NCI-H2227 (cell line): ENCODE measurements around the gene COMP.

ENCODE experiments used
- DNase-seq: peaks from one replicate; lab custom pipeline; 2025; ENCODE audit not compliant: unreplicated experiment; lab: John Stamatoyannopoulos, UW

COMP gene

DNA sequence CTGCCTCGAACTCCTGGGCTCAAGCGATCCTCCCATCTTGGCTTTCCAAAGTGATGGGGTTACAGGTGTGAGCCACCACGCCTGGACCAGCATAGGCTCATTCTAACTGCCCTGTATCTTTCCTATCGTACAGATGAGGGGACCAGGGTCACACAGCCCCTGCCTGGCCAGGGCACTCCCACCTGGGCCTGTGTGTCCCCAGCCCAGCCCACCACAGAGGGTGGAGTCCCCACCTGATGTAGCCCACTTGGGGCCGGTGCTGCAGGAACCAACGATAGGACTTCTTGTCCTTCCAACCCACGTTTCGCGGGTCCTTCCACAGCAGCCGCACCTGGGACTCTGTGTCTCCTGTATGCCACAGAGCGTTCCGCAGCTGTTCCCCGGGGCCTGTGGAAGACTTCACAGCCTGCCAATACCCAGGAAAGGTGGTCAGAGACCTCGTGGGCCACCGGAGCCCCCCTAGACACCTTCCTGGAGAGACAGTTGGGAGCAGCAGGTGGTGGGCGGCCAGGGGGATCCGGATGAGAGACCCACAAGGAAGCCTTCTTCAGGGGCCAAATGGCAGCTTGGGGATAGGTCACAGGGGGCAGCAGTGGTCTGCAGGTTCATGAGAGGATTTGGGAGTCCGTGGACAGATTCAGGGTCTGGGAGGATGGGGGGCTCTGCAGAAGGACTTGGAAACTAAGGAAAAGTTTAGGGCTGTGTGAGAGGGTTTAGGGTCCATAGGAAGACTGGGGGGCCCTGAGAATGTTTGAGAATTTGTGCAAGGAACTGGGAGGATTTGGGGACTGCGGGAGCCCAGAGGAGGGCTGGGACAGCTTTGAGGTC lies 6.9 kb downstream of the COMP start:
- no peak for DNase-seq

DNA sequence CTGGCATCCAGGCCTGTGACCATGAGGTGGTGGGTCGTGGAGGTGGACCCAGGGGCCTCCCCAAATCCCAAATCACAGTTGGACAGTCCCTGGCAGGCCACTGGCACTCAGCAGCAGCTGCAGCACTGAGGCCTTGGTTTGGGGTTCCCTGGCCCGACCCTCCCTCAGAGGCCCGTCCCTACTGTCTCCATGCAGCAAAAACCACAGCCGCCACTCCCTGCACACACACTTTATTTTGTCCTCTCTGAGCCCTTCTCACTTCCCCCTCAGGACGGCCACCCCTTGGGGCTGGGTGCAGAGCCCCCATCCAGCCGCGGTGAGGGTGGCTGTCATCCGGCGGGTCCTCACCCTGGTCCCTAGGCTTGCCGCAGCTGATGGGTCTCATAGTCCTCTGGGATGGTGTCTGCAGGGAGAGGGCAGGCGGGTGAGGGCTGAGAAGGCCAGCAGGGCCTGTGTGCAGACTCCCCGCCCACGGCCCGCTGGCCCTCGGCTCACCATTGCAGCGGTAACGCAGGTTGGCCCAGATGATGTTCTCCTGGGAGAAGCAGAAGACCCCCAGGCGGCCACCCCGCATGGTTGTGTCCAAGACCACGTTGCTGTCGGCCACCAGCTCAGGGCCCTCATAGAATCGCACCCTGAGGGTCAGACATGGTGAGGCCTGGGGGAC lies 8.4 kb downstream of the COMP start:
- DNase-seq: no peak

- DNase-seq: no peak
Measured at GRCh38 chr19:18781885-18782527, 9.1 kb downstream of the COMP start.

DNA sequence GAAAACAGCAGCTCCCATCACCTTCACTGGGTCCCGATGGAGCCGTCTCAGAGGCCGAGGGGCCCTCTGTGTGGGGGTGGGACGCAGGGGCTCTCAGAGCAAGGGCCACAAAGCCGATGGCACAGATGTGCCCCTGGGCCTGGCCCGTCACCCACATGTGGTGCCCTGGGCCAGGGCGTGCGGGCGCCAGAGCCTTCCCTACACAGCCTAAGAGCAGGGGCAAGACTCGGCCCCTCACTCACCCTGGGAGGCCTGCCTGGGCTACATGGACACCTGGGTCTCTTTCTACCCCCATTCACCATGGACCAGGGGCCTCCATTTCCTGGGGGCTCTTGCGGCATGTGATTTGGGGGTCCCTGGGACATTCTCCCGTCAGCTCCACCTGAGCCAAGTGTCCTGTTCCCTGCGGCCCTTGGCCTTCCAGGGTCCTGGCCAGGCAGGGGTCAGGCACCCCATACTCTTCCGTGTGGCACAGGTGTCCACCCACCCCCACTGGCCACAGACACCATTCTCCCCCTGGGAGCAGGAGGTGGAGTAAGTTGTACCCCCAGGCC lies 10.0 kb downstream of the COMP start:
- DNase-seq: no peak

- DNase-seq: no peak
Measured at GRCh38 chr19:18780631-18781030, 10.5 kb downstream of the COMP start.

DNA sequence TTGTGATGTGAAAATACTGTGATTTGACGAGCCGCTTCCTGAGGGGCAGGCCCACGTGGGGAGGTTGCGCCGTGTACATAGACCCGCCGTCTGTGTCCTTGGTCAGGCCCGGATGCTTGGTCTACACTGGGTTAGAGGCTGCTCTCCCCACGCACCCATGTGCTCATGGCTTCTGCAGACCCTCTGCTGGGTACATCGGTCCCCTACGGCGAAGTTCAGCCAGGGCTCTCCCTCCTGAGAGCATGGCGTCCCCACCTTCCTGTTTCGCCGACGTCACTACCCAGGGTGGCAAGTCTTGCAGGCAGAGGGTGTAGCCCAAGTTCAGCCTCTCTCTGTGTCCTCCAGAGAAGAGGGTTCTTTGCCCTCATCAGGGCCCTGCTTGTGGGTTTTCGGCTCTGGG lies 11.0 kb downstream of the COMP start:
- DNase-seq: no peak

- no peak for DNase-seq
Measured at GRCh38 chr19:18778826-18779495, 12.1 kb downstream of the COMP start.

- no peak for DNase-seq
Measured at GRCh38 chr19:18778076-18778389, 13.1 kb downstream of the COMP start.

DNA sequence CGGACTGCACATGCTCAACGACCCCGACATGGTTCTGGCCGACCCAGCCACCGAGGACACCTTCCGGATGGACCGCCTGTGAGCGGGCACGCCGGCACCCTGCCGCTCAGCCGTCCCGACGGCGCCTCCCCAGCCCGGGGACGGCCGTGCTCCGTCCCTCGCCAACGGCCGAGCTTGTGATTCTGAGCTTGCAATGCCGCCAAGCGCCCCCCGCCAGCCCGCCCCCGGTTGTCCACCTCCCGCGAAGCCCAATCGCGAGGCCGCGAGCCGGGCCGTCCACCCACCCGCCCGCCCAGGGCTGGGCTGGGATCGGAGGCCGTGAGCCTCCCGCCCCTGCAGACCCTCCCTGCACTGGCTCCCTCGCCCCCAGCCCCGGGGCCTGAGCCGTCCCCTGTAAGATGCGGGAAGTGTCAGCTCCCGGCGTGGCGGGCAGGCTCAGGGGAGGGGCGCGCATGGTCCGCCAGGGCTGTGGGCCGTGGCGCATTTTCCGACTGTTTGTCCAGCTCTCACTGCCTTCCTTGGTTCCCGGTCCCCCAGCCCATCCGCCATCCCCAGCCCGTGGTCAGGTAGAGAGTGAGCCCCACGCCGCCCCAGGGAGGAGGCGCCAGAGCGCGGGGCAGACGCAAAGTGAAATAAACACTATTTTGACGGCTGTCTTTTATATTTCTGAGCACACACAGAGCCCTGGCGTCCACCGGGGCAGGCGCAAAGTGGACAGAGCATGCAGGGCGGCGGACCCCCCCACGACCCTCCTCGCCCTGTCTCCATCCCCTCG lies 13.6 kb downstream of the COMP start:
- no peak for DNase-seq

GRCh38 chr19:18776736-18777135 lies 14.4 kb downstream of the COMP start:
- no peak for DNase-seq

GRCh38 chr19:18776288-18776594 lies 14.9 kb downstream of the COMP start:
- no peak for DNase-seq

GRCh38 chr19:18775586-18776287 lies 15.4 kb downstream of the COMP start:
- DNase-seq: no peak

DNA sequence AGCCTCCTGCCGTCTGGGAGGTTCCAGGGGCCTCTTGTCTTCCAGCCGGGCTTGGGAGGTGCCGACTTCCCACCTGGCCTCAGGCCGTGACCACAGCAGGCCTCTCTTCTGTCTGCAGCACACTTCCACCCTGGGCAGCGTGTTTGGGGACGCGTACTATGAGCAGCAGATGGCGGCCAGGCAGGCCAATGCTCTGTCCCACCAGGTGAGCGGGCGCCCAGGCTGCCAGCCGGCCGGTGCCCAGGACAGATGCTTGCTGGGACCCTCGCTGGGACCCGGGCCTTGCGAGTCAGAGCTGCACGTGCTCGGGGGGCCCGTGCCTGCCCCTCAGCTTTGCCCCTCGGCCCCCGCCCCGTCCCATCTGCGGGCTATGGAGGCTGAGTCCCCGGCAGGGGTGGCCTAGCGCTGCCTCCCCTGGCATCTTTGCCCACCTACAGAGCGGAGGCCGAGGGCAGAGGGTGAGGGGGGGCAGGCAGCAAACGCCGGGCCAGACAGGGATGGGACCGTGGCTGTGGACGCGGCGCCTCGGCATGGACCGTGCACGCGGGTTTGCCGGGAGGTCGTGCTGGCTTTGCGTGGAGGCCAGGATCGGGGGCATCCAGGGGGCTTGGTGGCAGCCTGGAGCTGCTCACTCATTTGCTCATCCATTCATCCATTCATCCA lies 16.2 kb downstream of the COMP start:
- DNase-seq: no peak

GRCh38 chr19:18774107-18774506 lies 17.0 kb downstream of the COMP start:
- DNase-seq: no peak

DNA sequence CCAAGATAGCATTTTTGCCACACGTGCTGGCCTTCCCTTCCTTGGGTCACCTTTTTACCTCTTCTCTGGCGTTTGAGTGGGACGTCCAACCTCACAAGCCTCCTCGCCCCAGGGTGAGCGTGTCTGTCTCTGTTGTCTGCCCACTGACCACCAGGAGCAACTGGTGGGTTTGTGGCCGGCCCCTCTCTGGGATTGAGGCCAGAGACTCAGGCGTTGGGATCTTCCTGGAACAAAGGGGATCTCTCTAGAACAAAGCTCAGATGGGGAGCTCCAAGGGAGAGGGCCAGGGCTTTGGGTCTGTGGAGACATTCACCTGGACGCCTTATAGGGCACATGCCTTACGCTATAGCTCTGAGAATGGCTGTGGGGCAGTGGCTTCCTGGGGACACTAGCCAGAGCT lies 17.4 kb downstream of the COMP start:
- no peak for DNase-seq

DNA sequence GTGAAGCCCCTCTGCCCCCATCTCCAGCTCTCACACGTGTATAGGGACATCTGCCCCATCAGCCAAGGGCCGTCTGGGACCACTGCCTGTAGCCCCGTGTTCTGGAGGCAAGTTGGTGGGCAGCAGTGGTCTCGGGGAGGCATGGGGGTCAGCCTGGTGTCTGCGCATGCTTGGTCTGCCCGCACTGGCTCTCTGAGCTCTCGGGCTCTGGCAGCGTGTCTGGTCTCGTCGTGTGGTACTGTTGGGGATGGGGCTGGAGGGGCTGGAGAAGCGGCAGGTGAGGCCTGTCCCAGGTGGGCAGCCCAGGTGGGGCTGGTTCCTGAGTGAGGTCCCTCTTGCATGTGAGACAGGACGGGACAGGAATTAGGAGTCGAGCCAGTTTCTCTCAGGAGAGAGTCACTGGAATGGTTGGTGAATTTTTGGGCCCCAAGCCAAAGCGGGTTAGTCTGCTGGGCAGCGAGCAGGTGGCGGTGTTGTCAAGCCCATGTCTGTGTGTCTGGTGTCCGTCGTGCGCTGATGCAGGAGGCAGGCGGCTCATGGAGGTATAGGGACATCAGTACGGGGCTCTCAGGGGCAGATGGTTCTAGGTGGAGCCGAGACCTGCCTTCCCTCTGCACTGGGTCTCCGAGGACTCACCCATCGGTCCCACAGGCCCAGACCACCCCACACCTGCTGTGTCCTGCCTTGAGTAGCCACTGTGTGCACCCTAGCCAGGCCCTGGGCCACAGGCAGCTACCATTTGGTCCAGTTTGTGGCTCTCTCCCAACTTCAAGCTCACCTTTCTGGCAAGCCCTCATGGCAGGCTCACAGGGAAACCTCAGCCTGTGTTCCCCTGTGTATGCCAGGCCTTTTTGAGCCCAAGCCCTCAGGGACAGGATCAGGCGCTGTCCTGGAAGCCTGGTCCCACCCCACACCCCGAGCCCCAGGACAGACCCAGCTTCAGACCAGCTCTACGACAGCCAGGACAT lies 18.2 kb downstream of the COMP start:
- no peak for DNase-seq

- no peak for DNase-seq
Measured at GRCh38 chr19:18771328-18772242, 19.5 kb downstream of the COMP start.
